SH-SY5Y (cell line): ENCODE results near the gene EIF4A3.

Experiments used
- GATA2 ChIP-seq: IDR thresholded peaks from 2 replicates; pipeline ENCODE4 v1.6.1; 2011; ENCODE audit warnings: mild to moderate bottlenecking, low read depth, low read length
- GATA3 ChIP-seq: IDR thresholded peaks from 2 replicates; pipeline ENCODE4 v1.6.1; 2011; ENCODE audit warnings: low read depth, mild to moderate bottlenecking, low read length, moderate library complexity

- no peak for TF ChIP-seq GATA2
- TF ChIP-seq GATA3, result no peak
Observed at GRCh38 chr17:80133626-80133970, 13.3 kb downstream of the EIF4A3 start.
